ENCODE data around the gene LRMDA.

LRMDA gene

GRCh38 chr10:76544789-76545188, 1113.4 kb downstream of the LRMDA start:
- Mint-ChIP-seq H3K27ac (no peak overlapping the region), H3K27me3 (ENCODE audit: low read depth) (no peaks in the 10 kb centered on the region), H3K4me1 (ENCODE audit: low read depth) (no peaks in the 10 kb centered on the region), H3K36me3 (ENCODE audit: low read depth) (no peaks in the 10 kb centered on the region), H3K4me3 (no peak overlapping the region), H3K9me3 (no peaks in the 10 kb centered on the region)

- Mint-ChIP-seq H3K27ac (no peak overlapping the region), H3K4me3 (no peak overlapping the region), H3K9me3 (no peaks in the 10 kb centered on the region), H3K4me1 (ENCODE audit: low read depth) (no peaks in the 10 kb centered on the region), H3K36me3 (ENCODE audit: low read depth) (no peaks in the 10 kb centered on the region), H3K27me3 (ENCODE audit: low read depth) (no peaks in the 10 kb centered on the region)
These were observed 1115.0 kb downstream of the LRMDA start for GRCh38 chr10:76546411-76546810.

GRCh38 chr10:76547352-76547972, 1116.0 kb downstream of the LRMDA start:
- Mint-ChIP-seq H3K27me3 (ENCODE audit: low read depth) (no peaks in the 10 kb centered on the region), H3K9me3 (no peaks in the 10 kb centered on the region), H3K27ac (no peak overlapping the region), H3K4me3 (no peak overlapping the region), H3K4me1 (ENCODE audit: low read depth) (no peaks in the 10 kb centered on the region), H3K36me3 (ENCODE audit: low read depth) (no peaks in the 10 kb centered on the region)

GRCh38 chr10:76548716-76549115, 1117.3 kb downstream of the LRMDA start:
- Mint-ChIP-seq H3K4me3 (no peak overlapping the region), H3K4me1 (ENCODE audit: low read depth) (no peaks in the 10 kb centered on the region), H3K9me3 (no peaks in the 10 kb centered on the region)

GRCh38 chr10:76549171-76549570, 1117.7 kb downstream of the LRMDA start:
- no peak overlapping the region for H3K4me3 Mint-ChIP-seq
- no peaks in the 10 kb centered on the region for H3K36me3 Mint-ChIP-seq (ENCODE audit: low read depth)
- no peaks in the 10 kb centered on the region for H3K9me3 Mint-ChIP-seq
- H3K4me1 Mint-ChIP-seq (ENCODE audit: low read depth), result no peaks in the 10 kb centered on the region
- no peak overlapping the region for H3K27ac Mint-ChIP-seq
- H3K27me3 Mint-ChIP-seq (ENCODE audit: low read depth), result no peaks in the 10 kb centered on the region

More at GRCh38 chr10:76548716-76549115, 1117.3 kb downstream of the LRMDA start:
- no peak overlapping the region for H3K27ac Mint-ChIP-seq
- H3K27me3 Mint-ChIP-seq (ENCODE audit: low read depth), result no peaks in the 10 kb centered on the region
- no peaks in the 10 kb centered on the region for H3K36me3 Mint-ChIP-seq (ENCODE audit: low read depth)

- Mint-ChIP-seq H3K9me3 (no peaks in the 10 kb centered on the region), H3K27ac (no peak overlapping the region), H3K36me3 (ENCODE audit: low read depth) (no peaks in the 10 kb centered on the region), H3K27me3 (ENCODE audit: low read depth) (no peaks in the 10 kb centered on the region), H3K4me3 (no peak overlapping the region), H3K4me1 (ENCODE audit: low read depth) (no peaks in the 10 kb centered on the region)
These were observed 1119.4 kb downstream of the LRMDA start for GRCh38 chr10:76550806-76551205.

- Mint-ChIP-seq H3K27me3 (ENCODE audit: low read depth) (no peaks in the 10 kb centered on the region), H3K4me3 (no peak overlapping the region), H3K27ac (no peak overlapping the region), H3K9me3 (no peaks in the 10 kb centered on the region), H3K36me3 (ENCODE audit: low read depth) (no peaks in the 10 kb centered on the region), H3K4me1 (ENCODE audit: low read depth) (no peaks in the 10 kb centered on the region)
These were observed 1120.9 kb downstream of the LRMDA start for GRCh38 chr10:76552091-76552873.

- Mint-ChIP-seq H3K36me3 (ENCODE audit: low read depth) (no peaks in the 10 kb centered on the region), H3K4me3 (no peak overlapping the region), H3K4me1 (ENCODE audit: low read depth) (no peaks in the 10 kb centered on the region), H3K9me3 (no peaks in the 10 kb centered on the region), H3K27ac (no peak overlapping the region), H3K27me3 (ENCODE audit: low read depth) (no peaks in the 10 kb centered on the region)
These were observed 1122.0 kb downstream of the LRMDA start for GRCh38 chr10:76553263-76554032.

GRCh38 chr10:76554033-76554408, 1122.6 kb downstream of the LRMDA start:
- Mint-ChIP-seq H3K4me1 (ENCODE audit: low read depth) (no peaks in the 10 kb centered on the region), H3K9me3 (no peaks in the 10 kb centered on the region), H3K36me3 (ENCODE audit: low read depth) (no peaks in the 10 kb centered on the region), H3K27ac (no peak overlapping the region), H3K27me3 (ENCODE audit: low read depth) (no peaks in the 10 kb centered on the region), H3K4me3 (no peak overlapping the region)

- H3K9me3 Mint-ChIP-seq, result no peaks in the 10 kb centered on the region
- no peaks in the 10 kb centered on the region for H3K4me1 Mint-ChIP-seq (ENCODE audit: low read depth)
These were observed 1123.1 kb downstream of the LRMDA start for GRCh38 chr10:76554478-76554877.

GRCh38 chr10:76555067-76555670, 1123.7 kb downstream of the LRMDA start:
- Mint-ChIP-seq H3K9me3 (no peaks in the 10 kb centered on the region), H3K27ac (no peak overlapping the region), H3K4me1 (ENCODE audit: low read depth) (no peaks in the 10 kb centered on the region), H3K36me3 (ENCODE audit: low read depth) (no peaks in the 10 kb centered on the region), H3K27me3 (ENCODE audit: low read depth) (no peaks in the 10 kb centered on the region), H3K4me3 (no peak overlapping the region)

More at GRCh38 chr10:76554478-76554877, 1123.1 kb downstream of the LRMDA start:
- H3K27me3 Mint-ChIP-seq (ENCODE audit: low read depth), result no peaks in the 10 kb centered on the region
- H3K27ac Mint-ChIP-seq, result no peak overlapping the region
- H3K4me3 Mint-ChIP-seq, result no peak overlapping the region
- H3K36me3 Mint-ChIP-seq (ENCODE audit: low read depth), result no peaks in the 10 kb centered on the region

- Mint-ChIP-seq H3K4me1 (ENCODE audit: low read depth) (no peaks in the 10 kb centered on the region), H3K4me3 (no peak overlapping the region), H3K27me3 (ENCODE audit: low read depth) (no peaks in the 10 kb centered on the region), H3K36me3 (ENCODE audit: low read depth) (no peaks in the 10 kb centered on the region), H3K9me3 (no peaks in the 10 kb centered on the region), H3K27ac (no peak overlapping the region)
These were observed 1125.9 kb downstream of the LRMDA start for GRCh38 chr10:76557366-76557765.

- no peak overlapping the region for H3K4me3 Mint-ChIP-seq
- no peaks in the 10 kb centered on the region for H3K27me3 Mint-ChIP-seq (ENCODE audit: low read depth)
- no peaks in the 10 kb centered on the region for H3K9me3 Mint-ChIP-seq
- H3K27ac Mint-ChIP-seq, result no peak overlapping the region
- H3K36me3 Mint-ChIP-seq (ENCODE audit: low read depth), result no peaks in the 10 kb centered on the region
- no peaks in the 10 kb centered on the region for H3K4me1 Mint-ChIP-seq (ENCODE audit: low read depth)
These were observed 1127.2 kb downstream of the LRMDA start for GRCh38 chr10:76558586-76558985.

- Mint-ChIP-seq H3K4me3 (no peak overlapping the region), H3K4me1 (ENCODE audit: low read depth) (no peaks in the 10 kb centered on the region), H3K9me3 (no peaks in the 10 kb centered on the region), H3K36me3 (ENCODE audit: low read depth) (no peaks in the 10 kb centered on the region), H3K27me3 (ENCODE audit: low read depth) (no peaks in the 10 kb centered on the region), H3K27ac (no peak overlapping the region)
These were observed 1127.8 kb downstream of the LRMDA start for GRCh38 chr10:76558996-76559891.

All from T-helper 1 cell treated with Interleukin-12 subunit alpha and Interleukin-12 subunit beta and Interleukin-4 antibody, amounts not matched to agents 30 μg/mL and 1 μg/mL, for 36 hours (primary cell).